Left lung (tissue), 10 donors: ENCODE measurements around the gene INTS1. TPM values are rescaled to one million over a fixed set of nuclear protein-coding genes. Genes with fewer than 3 reads are reported as not detected.
A peak's percentile ranks its signal among the peaks of the same experiment; 100 is the strongest.

Experiments used
- ATAC-seq: fragments of 200-7000 bp; cut with Tn5 transposase; one replicate; pipeline ENCODE4 v1.9.1; 2020; ENCODE audit warnings: moderate library complexity
- DNase-seq, 4 donors: peaks; one replicate each; pipeline ENCODE4 v3.0.0-alpha.2; 2013 to 2020
- H3K27ac ChIP-seq, 2 donors: fragments of 200-600 bp; sonication (generic) in 1 of 2; one replicate each; pipeline versions ENCODE4 v1.5.0 to v1.8.0; 2020 to 2021
- H3K27me3 ChIP-seq, 2 donors: fragments of 200-600 bp; sonication (generic) in 1 of 2; one replicate each; pipeline versions ENCODE4 v1.5.0 to v1.8.0; 2020 to 2021
- H3K36me3 ChIP-seq, 2 donors: fragments of 200-600 bp; sonication (generic) in 1 of 2; one replicate each; pipeline versions ENCODE4 v1.5.0 to v1.8.0; 2020 to 2021
- H3K4me1 ChIP-seq, 2 donors: fragments of 200-600 bp; one replicate each; pipeline ENCODE4 v1.8.0; 2021
- H3K4me3 ChIP-seq, 2 donors: fragments of 200-600 bp; sonication (generic) in 1 of 2; one replicate each; pipeline versions ENCODE4 v1.5.0 to v1.8.0; 2020 to 2021; ENCODE audit warnings: mild to moderate bottlenecking in 1 of 2
- H3K9me3 ChIP-seq, 2 donors: fragments of 200-600 bp; sonication (generic) in 1 of 2; one replicate each; pipeline versions ENCODE4 v1.5.0 to v1.8.0; 2020 to 2021
- CTCF ChIP-seq, 2 donors: fragments of 200-600 bp; sonication (generic) in 1 of 2; IDR thresholded peaks; one replicate each; pipeline versions ENCODE4 v1.5.0 to v1.8.0; 2021; ENCODE audit warnings: antibody characterized with exemption in 2 of 2
- intact Hi-C, 2 donors: fragments of 100-400 bp; cut with DNase I; formaldehyde crosslinking; loops; one replicate each; pipeline versions ENCODE4 v1.11.2 to v1.14.2; 2022
- polyA plus RNA-seq, 6 donors: library from polyadenylated mRNA; unstranded; fragments of 120-200 nt; gene quantifications; one replicate each; pipeline ENCODE4 v1.2.1, GENCODE V29; 2013; ENCODE audit not compliant: insufficient read length in 6 of 6
- total RNA-seq, 2 donors: library from RNA; stranded (reverse); fragmentation: NEBNext Ultra II Directional; extraction: Animal tissue kit (Norgen Biotek cat#: 25700); gene quantifications; one replicate each; pipeline ENCODE4 v1.2.1, GENCODE V29; 2021
- donor health status: DM: no; HTN: yes; CAD: no.
- donor health status: DM: no; HTN: no; CAD: no.

INTS1 gene
- total and polyA plus RNA-seq, 8 donors = 51.3 to 80.9 (median 61.6) TPM

GRCh38 chr7:1455241-1455939 lies 48.8 kb downstream of the INTS1 start:
- Histone ChIP-seq H3K4me3 (peak overlapping the region in 1 of 2 donors; percentile 21), H3K27me3 (no peaks in the 10 kb centered on the region), H3K36me3 (peaks cover 0 to 5% of the 10 kb centered on the region in 2 donors), H3K4me1 (peaks cover 27 to 56% of the 10 kb centered on the region in 2 donors), H3K9me3 (no peaks in the 10 kb centered on the region), H3K27ac (peak overlapping the region; percentile 58 to 72)
- ATAC-seq (peak; percentile 60), DNase-seq (peak in 3 of 4 donors; percentile 72 to 92 (median 82))
- intact Hi-C loops = no loop called here
- TF ChIP-seq CTCF (IDR thresholded peaks at IDR 0.05) = no peak

- Histone ChIP-seq H3K36me3 (peaks cover 0 to 14% of the 10 kb centered on the region in 2 donors), H3K9me3 (no peaks in the 10 kb centered on the region), H3K27me3 (no peaks in the 10 kb centered on the region), H3K4me1 (peaks cover 24 to 49% of the 10 kb centered on the region in 2 donors), H3K27ac (peak overlapping the region; percentile 58 to 72), H3K4me3 (peak overlapping the region; percentile 15 to 21)
- DNase-seq (no peak), ATAC-seq (no peak)
- TF ChIP-seq CTCF (IDR thresholded peaks at IDR 0.05) = no peak
- intact Hi-C loops = no loop called here
Observed at GRCh38 chr7:1454542-1454941, 49.6 kb downstream of the INTS1 start.

GRCh38 chr7:1452205-1452604 lies 52.0 kb downstream of the INTS1 start:
- Histone ChIP-seq H3K27ac (no peak overlapping the region), H3K4me1 (peaks cover 15 to 32% of the 10 kb centered on the region in 2 donors), H3K27me3 (no peaks in the 10 kb centered on the region), H3K9me3 (no peaks in the 10 kb centered on the region), H3K36me3 (peaks cover 0 to 27% of the 10 kb centered on the region in 2 donors), H3K4me3 (no peak overlapping the region)
- TF ChIP-seq CTCF (IDR thresholded peaks at IDR 0.05) = no peak
- no peak for DNase-seq
- intact Hi-C loops = no loop called here
- ATAC-seq = no peak

- peaks cover 10 to 20% of the 10 kb centered on the region in 2 donors for H3K4me1 ChIP-seq
- no peak for TF ChIP-seq CTCF (IDR thresholded peaks at IDR 0.05)
- H3K27ac ChIP-seq = no peak overlapping the region
- ATAC-seq = no peak
- H3K27me3 ChIP-seq = no peaks in the 10 kb centered on the region
- H3K9me3 ChIP-seq = no peaks in the 10 kb centered on the region
- H3K36me3 ChIP-seq = peaks cover 0 to 27% of the 10 kb centered on the region in 2 donors
- DNase-seq = no peak
- H3K4me3 ChIP-seq = no peak overlapping the region
- intact Hi-C loops = no loop called here
Observed at GRCh38 chr7:1450987-1451386, 53.2 kb downstream of the INTS1 start.

GRCh38 chr7:1450431-1450830 lies 53.8 kb downstream of the INTS1 start:
- Histone ChIP-seq H3K36me3 (peaks cover 0 to 29% of the 10 kb centered on the region in 2 donors), H3K4me1 (peaks cover 10 to 17% of the 10 kb centered on the region in 2 donors), H3K9me3 (no peaks in the 10 kb centered on the region), H3K27ac (no peak overlapping the region), H3K4me3 (no peak overlapping the region), H3K27me3 (no peaks in the 10 kb centered on the region)
- DNase-seq = no peak
- TF ChIP-seq CTCF (IDR thresholded peaks at IDR 0.05) = no peak
- no peak for ATAC-seq
- intact Hi-C loops = no loop called here
